ENCODE results near the gene ZNF507. TPM values are rescaled to one million over a fixed set of nuclear protein-coding genes. Genes with fewer than 3 reads are reported as not detected.

ZNF507 gene
- total RNA-seq, 1 experiment from 2014 or later, result 31.1 TPM

- Mint-ChIP-seq H3K4me3 (no peak overlapping the region), H3K27ac (no peak overlapping the region), H3K27me3 (ENCODE audit: low read depth) (no peaks in the 10 kb centered on the region), H3K36me3 (ENCODE audit: insufficient read depth in 1 of 3, low read depth in 3 of 3) (peaks cover 11 to 57% (median 53%) of the 10 kb centered on the region in 3 experiments), H3K9me3 (peaks cover 5 to 6% of the 10 kb centered on the region in 2 experiments; a peak in 4 of 5 replicates), H3K4me1 (no peaks in the 10 kb centered on the region)
- no peak overlapping the region for H3T11ph ChIP-seq (ENCODE audit: low read length)
- DNase-seq, result no peak
- H3K4me1 ChIP-seq (ENCODE audit: insufficient read depth, low read length), result no peaks in the 10 kb centered on the region
- no peak overlapping the region for H3K27ac ChIP-seq (ENCODE audit: insufficient read length, low read depth, low read length)
- H2BK120ac ChIP-seq (ENCODE audit: low read depth, low read length, poor library complexity, severe bottlenecking), result no peak overlapping the region
- WGBS (ENCODE audit: extremely low coverage, insufficient read length, low lambda C conversion rate), result no CpG with 5 or more reads among the region's 3 CpGs
- H3K4me2 ChIP-seq (ENCODE audit: insufficient read depth, insufficient read length, low read length), result no peak overlapping the region
- no peak overlapping the region for H2BK12ac ChIP-seq (ENCODE audit: insufficient read length, low read depth, low read length)
- no peak overlapping the region for H2BK5ac ChIP-seq (ENCODE audit: insufficient read length, low read length)
- no peaks in the 10 kb centered on the region for H4K20me1 ChIP-seq (ENCODE audit: control insufficient read depth, insufficient read depth, insufficient read length)
- no peak overlapping the region for H3K14ac ChIP-seq (ENCODE audit: insufficient read depth, low read length)
- no peak overlapping the region for H3K9ac ChIP-seq (ENCODE audit: extremely low read depth, insufficient read length, low read length)
- no peaks in the 10 kb centered on the region for H3K79me1 ChIP-seq (ENCODE audit: insufficient read depth, low read depth, low read length, poor library complexity, severe bottlenecking)
- no peak overlapping the region for H2AK5ac ChIP-seq (ENCODE audit: insufficient read length, low read length)
- H2AFZ ChIP-seq (ENCODE audit: low read length), result no peak overlapping the region
- H4K91ac ChIP-seq (ENCODE audit: insufficient read length, low read depth, low read length), result no peak overlapping the region
- no peak for TF ChIP-seq CTCF (conservative IDR thresholded peaks at IDR 0.05)
- no peak overlapping the region for H2BK15ac ChIP-seq (ENCODE audit: low read depth, low read length)
- no peaks in the 10 kb centered on the region for H3K27me3 ChIP-seq (ENCODE audit: insufficient read depth, low read length)
- H3K9me3 ChIP-seq (ENCODE audit: control insufficient read depth, low read depth, low read length), result no peaks in the 10 kb centered on the region
- no peaks in the 10 kb centered on the region for H3K23me2 ChIP-seq (ENCODE audit: insufficient read length, low read depth, low read length, poor library complexity, severe bottlenecking)
- no peak overlapping the region for H3K18ac ChIP-seq (ENCODE audit: insufficient read length, low read depth, low read length)
- H4K8ac ChIP-seq (replicated peaks; ENCODE audit: insufficient read length, low read depth, low read length), result no peak overlapping the region
- no peaks in the 10 kb centered on the region for H3K79me2 ChIP-seq (ENCODE audit: insufficient read depth, low read length)
- no peak overlapping the region for H4K5ac ChIP-seq (ENCODE audit: insufficient read length, low read depth, low read length)
- H3K23ac ChIP-seq (ENCODE audit: insufficient read length, low read depth, low read length), result no peak overlapping the region
- no peak overlapping the region for H3K4ac ChIP-seq (ENCODE audit: low read depth, low read length)
- no peak overlapping the region for H3K56ac ChIP-seq (ENCODE audit: insufficient read length, low read depth, low read length)
- H2BK20ac ChIP-seq (ENCODE audit: low read depth, low read length, poor library complexity, severe bottlenecking), result no peak overlapping the region
Observed at GRCh38 chr19:32380269-32380668, 34.9 kb downstream of the ZNF507 start.

Measured in H9 (cell line).